GM12878 (cell line): Measurements from ENCODE around the gene THRB. TPM values are rescaled to one million over a fixed set of nuclear protein-coding genes. Genes with fewer than 3 reads are reported as not detected.

Experiments
- ATAC-seq: fragments of 200-7000 bp; cut with Tn5 transposase; 3 replicates; pipeline ENCODE4 v1.9.1; 2020; ENCODE audit warnings: mild to moderate bottlenecking, moderate library complexity
- BruUV-seq: library from RNA; stranded (reverse); fragments of 400-500 nt; replicated peaks from 2 replicates; lab custom pipeline; 2021; lab: Mats Ljungman, UMichigan
- CTCF ChIA-PET: fragments of 300-600 bp; sonication (Branson Sonifier 250); formaldehyde crosslinking; extraction: SDS; loops from one replicate; lab custom pipeline; 2021; ENCODE audit warnings: inconsistent platforms; lab: Yijun Ruan, JAX
- POLR2A ChIA-PET: fragments of 350-600 bp; formaldehyde crosslinking; extraction: SDS; loops from one replicate; lab custom pipeline; 2021; ENCODE audit warnings: inconsistent platforms; lab: Charles Lee
- RAD21 ChIA-PET: fragments of 300-600 bp; sonication (Branson Sonifier 250); formaldehyde crosslinking; loops from one replicate; lab custom pipeline; 2023; ENCODE audit warnings: antibody characterized with exemption; ENCODE audit not compliant: unreplicated experiment; lab: Charles Lee
- SMC1A ChIA-PET: fragments of 300-600 bp; sonication (Branson Sonifier 250); formaldehyde crosslinking; loops from one replicate; lab custom pipeline; 2023; ENCODE audit not compliant: unreplicated experiment, uncharacterized antibody; lab: Charles Lee
- DNase-seq: peaks from one replicate; pipeline ENCODE4 v3.0.0-alpha.2; 2011; ENCODE audit warnings: low read depth, low spot score
- FAIRE-seq: peaks from 3 replicates; lab custom pipeline; 2011; peaks lifted over from hg19 to GRCh38; lab: Jason Lieb, UNC
- H2AFZ ChIP-seq: 2 replicates; pipeline ENCODE4 v1.6.0; 2011; ENCODE audit warnings: low read depth, low read length, control low read depth; ENCODE audit not compliant: control insufficient read depth
- H3K27ac ChIP-seq: 2 replicates; pipeline ENCODE4 v1.5.1; 2011; ENCODE audit warnings: control low read depth; ENCODE audit not compliant: control insufficient read depth, insufficient read depth
- H3K27me3 ChIP-seq, 2 experiments: replicated peaks in 1 of 2; 2 replicates each; pipeline versions ENCODE4 v1.6.0 to v1.6.1; 2011; ENCODE audit warnings: low read length in 1 of 2; ENCODE audit not compliant: control insufficient read depth in 2 of 2, insufficient read depth in 2 of 2
- H3K36me3 ChIP-seq, 2 experiments: 2 replicates each; pipeline ENCODE4 v1.5.1; 2011; ENCODE audit warnings: low read length in 1 of 2; ENCODE audit not compliant: control insufficient read depth in 2 of 2, insufficient read depth in 2 of 2
- H3K4me1 ChIP-seq: 2 replicates; pipeline ENCODE4 v1.6.1; 2011; ENCODE audit warnings: mild to moderate bottlenecking, low read length, moderate library complexity, mixed read lengths; ENCODE audit not compliant: control insufficient read depth, insufficient read depth
- H3K4me2 ChIP-seq: 2 replicates; pipeline ENCODE4 v1.6.0; 2011; ENCODE audit warnings: control low read depth; ENCODE audit not compliant: control insufficient read depth, insufficient read depth
- H3K4me3 ChIP-seq: fragments of 200-600 bp; sonication (generic); 2 replicates; pipeline ENCODE4 v1.5.1; 2016
- H3K79me2 ChIP-seq: 2 replicates; pipeline ENCODE4 v1.6.0; 2011; ENCODE audit warnings: low read length; ENCODE audit not compliant: control insufficient read depth, insufficient read depth
- H3K9ac ChIP-seq: 2 replicates; pipeline ENCODE4 v1.8.0; 2011; ENCODE audit warnings: low read length, control low read depth, mixed read lengths; ENCODE audit not compliant: control insufficient read depth, insufficient read depth
- H3K9me3 ChIP-seq: replicated peaks from 3 replicates; pipeline ENCODE4 v1.5.1; 2011; ENCODE audit warnings: mild to moderate bottlenecking, low read length; ENCODE audit not compliant: control insufficient read depth, insufficient read depth
- H4K20me1 ChIP-seq: 2 replicates; pipeline ENCODE4 v1.6.0; 2011; ENCODE audit not compliant: control insufficient read depth, insufficient read depth
- BMI1 ChIP-seq: fragments of 450-650 bp; IDR thresholded peaks from 2 replicates; pipeline ENCODE4 v1.6.1; 2016; ENCODE audit warnings: mild to moderate bottlenecking, moderate library complexity, borderline replicate concordance
- CREB1 ChIP-seq: IDR thresholded peaks from 2 replicates; pipeline ENCODE4 v1.6.1; 2012; ENCODE audit warnings: low read depth, mild to moderate bottlenecking, inconsistent platforms
- E2F4 ChIP-seq: IDR thresholded peaks from 2 replicates; pipeline ENCODE4 v1.6.1; 2012; ENCODE audit warnings: low read depth, low read length, improper control_type of control experiment
- ELK1 ChIP-seq: IDR thresholded peaks from 2 replicates; pipeline ENCODE4 v1.6.1; 2012; ENCODE audit warnings: low read depth, low read length, improper control_type of control experiment
- EZH2 ChIP-seq: IDR thresholded peaks from 2 replicates; pipeline ENCODE4 v1.6.1; 2012; ENCODE audit warnings: low read depth, mild to moderate bottlenecking, control low read depth, inconsistent platforms, low read length, borderline replicate concordance; ENCODE audit not compliant: control insufficient read depth
- FOXM1 ChIP-seq: IDR thresholded peaks from 2 replicates; pipeline ENCODE4 v1.6.1; 2012; ENCODE audit warnings: low read depth, mild to moderate bottlenecking, inconsistent platforms, low read length, moderate library complexity
- HDAC2 ChIP-seq: fragments of 200-600 bp; sonication (generic); IDR thresholded peaks from 2 replicates; pipeline ENCODE4 v1.6.1; 2017
- IKZF1 ChIP-seq: fragments of 450-650 bp; conservative IDR thresholded peaks from 2 replicates; pipeline ENCODE4 v1.6.1; 2017; ENCODE audit warnings: antibody characterized with exemption, mild to moderate bottlenecking
- KAT2A ChIP-seq: conservative IDR thresholded peaks from 2 replicates; pipeline ENCODE4 v1.6.1; 2011; ENCODE audit warnings: low read depth, low read length; ENCODE audit not compliant: control insufficient read depth
- NR2C1 ChIP-seq: fragments of 450-650 bp; IDR thresholded peaks from 2 replicates; pipeline ENCODE4 v1.6.1; 2017; ENCODE audit warnings: antibody characterized with exemption, mild to moderate bottlenecking, moderate library complexity
- RCOR1 ChIP-seq: conservative IDR thresholded peaks from 2 replicates; pipeline ENCODE4 v1.6.1; 2012; ENCODE audit warnings: low read depth, low read length, improper control_type of control experiment
- SIX5 ChIP-seq: IDR thresholded peaks from 2 replicates; pipeline ENCODE4 v1.6.1; 2011; ENCODE audit warnings: mild to moderate bottlenecking, low read depth, low read length, moderate library complexity; ENCODE audit not compliant: severe bottlenecking
- SMC3 ChIP-seq: IDR thresholded peaks from 2 replicates; pipeline ENCODE4 v1.6.1; 2011; ENCODE audit warnings: low read length, improper control_type of control experiment, borderline replicate concordance
- SREBF1 ChIP-seq: IDR thresholded peaks from 2 replicates; pipeline ENCODE4 v1.6.1; 2012; ENCODE audit warnings: mild to moderate bottlenecking, low read length
- TBL1XR1 ChIP-seq: IDR thresholded peaks from 2 replicates; pipeline ENCODE4 v1.6.1; 2012; ENCODE audit warnings: low read depth, low read length, improper control_type of control experiment
- TCF3 ChIP-seq: IDR thresholded peaks from 2 replicates; pipeline ENCODE4 v1.6.1; 2012; ENCODE audit warnings: low read depth, mild to moderate bottlenecking, low read length, borderline replicate concordance; ENCODE audit not compliant: insufficient read depth
- ZNF217 ChIP-seq: fragments of 450-650 bp; IDR thresholded peaks from 2 replicates; pipeline ENCODE4 v1.6.1; 2017; ENCODE audit warnings: antibody characterized with exemption, mild to moderate bottlenecking
- WGBS: methylation state at CpG from one replicate; pipeline ENCODE4 v1.1.6; 2016; ENCODE audit warnings: low lambda C conversion rate; ENCODE audit not compliant: insufficient replicate concordance, insufficient coverage; ENCODE audit errors: missing lambda C conversion rate; 5-methylcytosine and 5-hydroxymethylcytosine counted together
- in situ Hi-C: fragments of 300-500 bp; cut with MboI; formaldehyde crosslinking; loops from 9 replicates; pipeline ENCODE4 v1.14.3; 2018; ENCODE audit warnings: mixed read lengths
- intact Hi-C: fragments of 100-400 bp; cut with micrococcal nuclease; formaldehyde crosslinking; loops from one replicate; pipeline ENCODE4 v1.14.2; 2022; ENCODE audit not compliant: unreplicated experiment
- polyA plus RNA-seq, 11 experiments: library from polyadenylated mRNA; depleted of rRNA in 4 of 11; unstranded in 6 of 11; stranded (reverse) in 5 of 11; fragments of >200 nt; fragmentation: Nextera tagmentation in 4 of 11; fragmentation: Illumina TruSeq in 1 of 11; extraction: Ambion mirVana in 4 of 11; extraction: Trizol in 1 of 11; gene quantifications; 1 replicate in 1 of 11; 2 replicates in 10 of 11; pipeline versions ENCODE4 v1.2.1 to v1.2.3, GENCODE V29; 2011 to 2016; ENCODE audit warnings: inconsistent platforms in 2 of 11, missing spikeins in 2 of 11, low read depth in 1 of 11
- total RNA-seq, 4 experiments: library from RNA; depleted of rRNA in 3 of 4; stranded (reverse); fragments of >200 nt in 3 of 4; fragmentation: Illumina TruSeq in 1 of 4; extraction: Trizol in 1 of 4; gene quantifications; 2 replicates each; pipeline versions ENCODE4 v1.2.1 to v1.2.3, GENCODE V29; 2013 to 2021

Gene THRB
- total and polyA plus RNA-seq, 10 of the 15 experiments (the other 5 are each of a cell fraction or from before 2014, with no cell fraction given), result 0.05 TPM; not detected in 9

- no peak for DNase-seq
- Histone ChIP-seq H3K9me3 (no peaks in the 10 kb centered on the region), H4K20me1 (no peaks in the 10 kb centered on the region), H3K27ac (no peak overlapping the region), H3K4me3 (no peak overlapping the region), H3K4me2 (no peak overlapping the region), H3K4me1 (no peaks in the 10 kb centered on the region), H2AFZ (no peak overlapping the region), H3K27me3 (no peaks in the 10 kb centered on the region), H3K9ac (no peak overlapping the region), H3K79me2 (no peaks in the 10 kb centered on the region), H3K36me3 (no peaks in the 10 kb centered on the region)
- FAIRE-seq, result no peak
- no TSS peak for BruUV-seq
- TF ChIP-seq IKZF1 (no peak), FOXM1 (no peak), RCOR1 (no peak), EZH2 (no peak)
- in situ Hi-C loops, result no loop called here
- no peak for ATAC-seq
- WGBS, result 6% methylated on average over 1 of the region's 1 CpG
- ChIA-PET POLR2A (no interaction called here), SMC1A (no interaction called here), CTCF (no interaction called here), RAD21 (no interaction called here)
- intact Hi-C loops, result no loop called here
These were observed 382.9 kb downstream of the THRB start for GRCh38 chr3:24111711-24112110.

- Histone ChIP-seq H2AFZ (no peak overlapping the region), H3K79me2 (no peaks in the 10 kb centered on the region), H3K4me1 (no peaks in the 10 kb centered on the region), H3K4me3 (no peak overlapping the region), H3K27me3 (no peaks in the 10 kb centered on the region), H3K27ac (no peak overlapping the region), H3K36me3 (no peaks in the 10 kb centered on the region), H3K9ac (no peak overlapping the region), H3K4me2 (no peak overlapping the region), H4K20me1 (no peaks in the 10 kb centered on the region), H3K9me3 (no peaks in the 10 kb centered on the region)
- intact Hi-C loops (no loop called here), in situ Hi-C loops (no loop called here)
- ChIA-PET POLR2A (no interaction called here), SMC1A (interaction anchor here (1.3 to 1.5 kb wide), 2 partner anchors 9 to 23 kb away, joined by 3 to 4 read pairs; no protein-coding TSS in a partner anchor), RAD21 (no interaction called here), CTCF (no interaction called here)
- 0% methylated on average over 1 of the region's 1 CpG for WGBS
- no TSS peak for BruUV-seq
- FAIRE-seq (no peak), DNase-seq (no peak), ATAC-seq (no peak)
- TF ChIP-seq ZNF217 (no peak), SMC3 (no peak), TCF3 (no peak), ELK1 (no peak), KAT2A (no peak), SIX5 (no peak), SREBF1 (no peak), HDAC2 (no peak), NR2C1 (no peak), E2F4 (no peak), IKZF1 (no peak), FOXM1 (no peak), CREB1 (no peak), BMI1 (no peak), TBL1XR1 (no peak)
These were observed 384.6 kb downstream of the THRB start for GRCh38 chr3:24110051-24110450.
